ENCODE data around the gene LGR6.

LGR6 gene

DNA sequence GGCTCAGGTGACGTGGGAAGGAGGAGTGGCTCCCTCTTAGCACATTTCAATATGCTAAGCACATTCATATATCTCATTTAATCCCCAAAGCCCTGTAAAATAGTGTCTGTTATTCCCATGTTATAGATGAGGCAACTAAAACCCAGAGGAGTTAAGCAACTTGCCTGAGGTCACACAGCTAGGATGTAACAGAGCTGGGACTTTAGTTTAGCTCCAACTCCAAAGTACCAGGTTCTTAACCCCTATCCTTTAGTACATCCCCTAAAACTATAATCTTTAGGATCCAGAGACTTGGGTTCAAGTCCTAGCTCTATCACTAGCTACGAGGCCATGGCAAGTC, 48.5 kb downstream of the LGR6 start:
- no peak for TF ChIP-seq MYC (IDR thresholded peaks at IDR 0.05; ENCODE audit: low read depth, low read length)
- TF ChIP-seq, protein P1, sequence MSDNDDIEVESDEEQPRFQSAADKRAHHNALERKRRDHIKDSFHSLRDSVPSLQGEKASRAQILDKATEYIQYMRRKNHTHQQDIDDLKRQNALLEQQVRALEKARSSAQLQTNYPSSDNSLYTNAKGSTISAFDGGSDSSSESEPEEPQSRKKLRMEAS (IDR thresholded peaks at IDR 0.05; ENCODE audit: low read depth, low read length): no peak
- TF ChIP-seq, protein P2, sequence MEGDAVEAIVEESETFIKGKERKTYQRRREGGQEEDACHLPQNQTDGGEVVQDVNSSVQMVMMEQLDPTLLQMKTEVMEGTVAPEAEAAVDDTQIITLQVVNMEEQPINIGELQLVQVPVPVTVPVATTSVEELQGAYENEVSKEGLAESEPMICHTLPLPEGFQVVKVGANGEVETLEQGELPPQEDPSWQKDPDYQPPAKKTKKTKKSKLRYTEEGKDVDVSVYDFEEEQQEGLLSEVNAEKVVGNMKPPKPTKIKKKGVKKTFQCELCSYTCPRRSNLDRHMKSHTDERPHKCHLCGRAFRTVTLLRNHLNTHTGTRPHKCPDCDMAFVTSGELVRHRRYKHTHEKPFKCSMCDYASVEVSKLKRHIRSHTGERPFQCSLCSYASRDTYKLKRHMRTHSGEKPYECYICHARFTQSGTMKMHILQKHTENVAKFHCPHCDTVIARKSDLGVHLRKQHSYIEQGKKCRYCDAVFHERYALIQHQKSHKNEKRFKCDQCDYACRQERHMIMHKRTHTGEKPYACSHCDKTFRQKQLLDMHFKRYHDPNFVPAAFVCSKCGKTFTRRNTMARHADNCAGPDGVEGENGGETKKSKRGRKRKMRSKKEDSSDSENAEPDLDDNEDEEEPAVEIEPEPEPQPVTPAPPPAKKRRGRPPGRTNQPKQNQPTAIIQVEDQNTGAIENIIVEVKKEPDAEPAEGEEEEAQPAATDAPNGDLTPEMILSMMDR (IDR thresholded peaks at IDR 0.05; ENCODE audit: low read depth, low read length): no peak
- TF ChIP-seq POLR2A (IDR thresholded peaks at IDR 0.05; ENCODE audit: extremely low read depth, insufficient read length): no peak
- DNase-seq (ENCODE audit: low read depth): no peak

DNA sequence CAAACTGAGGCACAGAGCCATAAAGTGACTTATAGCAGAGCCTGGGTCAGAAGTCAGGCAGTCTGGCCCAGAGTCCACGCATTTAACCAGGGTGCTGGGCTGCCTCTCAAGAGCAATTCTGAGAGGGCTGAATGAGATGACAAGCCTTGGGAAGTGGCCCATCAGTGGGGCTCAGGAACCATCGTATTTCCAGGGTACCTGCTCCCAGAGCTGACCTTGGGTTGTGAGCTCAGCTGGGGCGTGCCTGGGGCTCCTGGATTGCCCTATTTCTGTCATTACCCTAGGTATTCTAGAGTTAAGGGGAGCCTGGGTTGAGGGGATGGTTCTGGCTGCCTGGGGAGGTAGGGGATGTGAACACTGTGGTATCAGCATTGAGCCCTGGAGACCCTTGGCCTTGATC, 49.4 kb downstream of the LGR6 start:
- no peak overlapping the region for H3K4me3 ChIP-seq (ENCODE audit: low read depth, low read length)
- no peak for DNase-seq (ENCODE audit: low read depth)
- TF ChIP-seq MYC (IDR thresholded peaks at IDR 0.05; ENCODE audit: low read depth, low read length) (no peak), POLR2A (IDR thresholded peaks at IDR 0.05; ENCODE audit: extremely low read depth, insufficient read length) (no peak)
- TF ChIP-seq, protein P1 (IDR thresholded peaks at IDR 0.05; ENCODE audit: low read depth, low read length): no peak
- TF ChIP-seq, protein P2 (IDR thresholded peaks at IDR 0.05; ENCODE audit: low read depth, low read length): no peak

More for the DNA sequence above, 48.5 kb downstream of the LGR6 start:
- H3K4me3 ChIP-seq (ENCODE audit: low read depth, low read length): no peak overlapping the region

DNA sequence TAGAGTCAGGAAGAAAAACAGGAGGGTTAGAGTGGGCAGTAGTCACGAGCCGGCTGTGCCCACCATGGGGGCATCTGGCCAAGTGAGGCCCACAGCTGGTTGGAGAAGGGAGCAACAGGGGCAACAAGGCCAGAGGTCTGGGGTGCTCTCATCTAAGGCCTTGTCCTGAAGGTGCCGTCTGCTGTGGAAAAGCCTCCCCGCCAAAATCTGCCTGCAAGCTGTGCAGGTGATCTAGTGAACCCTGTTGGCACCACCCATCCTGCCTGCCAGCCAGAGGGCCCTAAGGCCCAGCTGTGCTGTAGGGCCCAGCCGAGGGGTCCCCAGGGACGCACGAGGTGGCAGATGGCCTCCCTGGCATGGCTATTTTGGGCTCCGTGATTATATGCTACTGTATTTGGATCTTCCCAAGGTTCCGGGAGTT, 51.3 kb downstream of the LGR6 start:
- no peak for DNase-seq (ENCODE audit: low read depth)
- no peak for TF ChIP-seq POLR2A (IDR thresholded peaks at IDR 0.05; ENCODE audit: extremely low read depth, insufficient read length)
- TF ChIP-seq, protein P1 (IDR thresholded peaks at IDR 0.05; ENCODE audit: low read depth, low read length): no peak
- no peak for TF ChIP-seq MYC (IDR thresholded peaks at IDR 0.05; ENCODE audit: low read depth, low read length)
- TF ChIP-seq, protein P2 (IDR thresholded peaks at IDR 0.05; ENCODE audit: low read depth, low read length): no peak
- no peak overlapping the region for H3K4me3 ChIP-seq (ENCODE audit: low read depth, low read length)

DNA sequence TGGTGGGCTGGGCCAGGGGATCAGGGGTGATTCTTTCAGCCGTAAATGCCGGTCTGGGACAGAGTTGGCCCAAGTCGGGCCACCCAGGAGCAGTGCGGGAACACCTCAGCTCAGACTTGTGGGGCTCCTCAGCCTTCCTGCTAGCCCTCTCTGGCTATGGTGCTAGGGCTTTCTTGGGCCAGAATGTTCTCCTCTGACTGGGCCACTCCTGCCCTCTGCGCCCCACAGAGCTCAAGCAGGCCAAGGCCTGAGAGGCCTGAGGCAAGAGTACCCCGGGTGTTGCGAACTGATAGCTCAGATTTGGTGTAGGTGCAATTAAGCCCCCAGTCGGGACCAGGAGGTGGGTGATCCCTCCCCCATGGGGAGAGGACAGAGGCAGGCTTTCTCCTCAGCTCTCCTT, 51.8 kb downstream of the LGR6 start:
- DNase-seq (ENCODE audit: low read depth): no peak
- TF ChIP-seq, protein P2 (IDR thresholded peaks at IDR 0.05; ENCODE audit: low read depth, low read length): no peak
- TF ChIP-seq MYC (IDR thresholded peaks at IDR 0.05; ENCODE audit: low read depth, low read length) (no peak), POLR2A (IDR thresholded peaks at IDR 0.05; ENCODE audit: extremely low read depth, insufficient read length) (no peak)
- TF ChIP-seq, protein P1 (IDR thresholded peaks at IDR 0.05; ENCODE audit: low read depth, low read length): no peak

DNA sequence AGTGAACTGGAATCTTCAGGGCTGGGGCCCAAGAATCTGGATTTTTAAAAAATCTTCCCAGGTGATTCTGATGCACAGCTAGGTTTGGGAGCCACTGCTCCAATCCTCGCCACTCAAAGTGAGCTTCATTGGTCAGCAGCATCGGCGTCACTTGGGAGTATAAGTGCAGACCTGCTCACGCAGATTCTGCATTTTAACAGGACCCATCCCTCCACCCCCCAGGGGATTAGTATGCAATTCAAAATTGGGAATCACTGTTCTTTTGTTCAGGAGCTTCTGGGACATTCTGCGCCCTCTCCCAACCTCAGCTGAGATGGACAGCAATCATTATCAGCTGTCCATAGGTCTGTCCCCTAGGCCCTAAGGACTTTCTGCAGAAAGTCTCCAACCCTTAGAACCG, 53.5 kb downstream of the LGR6 start:
- no peak overlapping the region for H3K4me3 ChIP-seq (ENCODE audit: low read depth, low read length)
- no peak for TF ChIP-seq POLR2A (IDR thresholded peaks at IDR 0.05; ENCODE audit: extremely low read depth, insufficient read length)
- TF ChIP-seq, protein P1 (IDR thresholded peaks at IDR 0.05; ENCODE audit: low read depth, low read length): no peak
- TF ChIP-seq, protein P2 (IDR thresholded peaks at IDR 0.05; ENCODE audit: low read depth, low read length): no peak
- TF ChIP-seq MYC (IDR thresholded peaks at IDR 0.05; ENCODE audit: low read depth, low read length): no peak
- no peak for DNase-seq (ENCODE audit: low read depth)

More for the DNA sequence above, 51.8 kb downstream of the LGR6 start:
- H3K4me3 ChIP-seq (ENCODE audit: low read depth, low read length): no peak overlapping the region

Measured in NB4 (cell line).